Renal pelvis (tissue), 4 donors: Measurements from ENCODE around the gene NEK6. TPM values are rescaled to one million over a fixed set of nuclear protein-coding genes. Genes with fewer than 3 reads are reported as not detected.

Experiments
- DNase-seq: peaks from one replicate; pipeline ENCODE4 v3.0.0-alpha.2; 2013
- polyA plus RNA-seq, 3 donors: library from polyadenylated mRNA; unstranded; fragments of 120-200 nt; gene quantifications; one replicate each; pipeline ENCODE4 v1.2.1, GENCODE V29; 2013; ENCODE audit not compliant: insufficient read length in 3 of 3

NEK6 gene
- polyA plus RNA-seq, 3 donors = 27.6 to 34.9 (median 29.6) TPM

- no peak for DNase-seq
Measured at GRCh38 chr9:124292696-124293593, 35.2 kb downstream of the NEK6 start.

- DNase-seq = no peak
Measured at GRCh38 chr9:124293718-124294506, 36.2 kb downstream of the NEK6 start.

GRCh38 chr9:124295159-124295794 is 37.5 kb downstream of the NEK6 start:
- peak; percentile 74 for DNase-seq

DNA sequence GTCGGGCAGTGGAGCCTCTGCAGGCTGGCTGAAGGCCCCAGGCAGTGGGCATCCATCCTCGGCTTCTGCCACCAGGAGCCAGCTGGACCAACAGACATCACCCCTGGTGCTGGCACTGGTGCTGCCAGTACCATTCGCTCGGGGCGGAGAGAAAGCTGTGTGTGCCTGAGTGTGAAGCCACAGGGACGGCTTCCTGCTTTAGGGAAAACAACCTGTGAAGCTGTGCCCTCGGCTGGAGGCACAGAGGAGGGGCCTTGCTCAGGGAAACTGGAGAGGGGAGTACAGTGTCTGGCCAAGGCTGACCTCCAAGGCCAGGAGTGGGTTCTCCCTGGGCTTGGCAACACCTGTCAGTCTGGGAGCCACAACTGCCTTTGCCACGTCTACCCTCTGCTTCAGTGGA is 38.3 kb downstream of the NEK6 start:
- DNase-seq = no peak

DNA sequence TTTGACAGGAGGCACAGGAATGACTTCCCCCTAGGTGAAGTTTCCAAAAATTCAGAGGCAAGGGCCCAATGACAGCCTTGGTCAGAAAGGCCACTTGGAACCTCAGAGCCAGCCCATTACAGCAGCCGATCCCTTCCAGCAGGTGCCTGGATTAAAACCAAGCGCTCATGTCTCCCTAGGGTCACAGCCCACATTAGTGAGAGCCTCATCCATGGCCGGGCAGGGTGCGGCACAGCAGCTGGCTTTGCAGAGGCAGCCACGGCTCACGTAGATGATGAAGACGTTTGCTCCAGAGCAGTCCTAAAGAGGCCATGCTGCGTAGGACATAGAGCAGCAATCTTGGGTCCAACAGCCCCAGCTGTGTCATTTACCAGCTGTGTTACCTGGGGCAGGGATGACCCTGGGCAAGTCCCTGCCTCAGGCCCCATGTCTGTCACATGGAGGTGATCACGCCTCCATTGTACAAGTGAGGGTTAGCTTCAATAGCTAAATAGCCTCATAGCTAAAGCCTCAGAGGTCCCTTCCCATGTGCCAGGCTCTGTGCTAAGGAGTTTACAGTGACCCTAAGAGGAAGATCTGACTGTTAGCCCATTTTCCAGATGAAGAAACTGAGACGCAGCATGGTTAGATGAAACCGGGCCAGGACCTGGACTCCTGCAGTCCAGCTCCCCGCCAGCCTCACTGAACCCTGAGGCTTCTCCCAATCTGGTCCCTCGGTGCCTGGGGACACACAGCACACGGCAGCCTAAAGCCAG is 39.2 kb downstream of the NEK6 start:
- no peak for DNase-seq

DNA sequence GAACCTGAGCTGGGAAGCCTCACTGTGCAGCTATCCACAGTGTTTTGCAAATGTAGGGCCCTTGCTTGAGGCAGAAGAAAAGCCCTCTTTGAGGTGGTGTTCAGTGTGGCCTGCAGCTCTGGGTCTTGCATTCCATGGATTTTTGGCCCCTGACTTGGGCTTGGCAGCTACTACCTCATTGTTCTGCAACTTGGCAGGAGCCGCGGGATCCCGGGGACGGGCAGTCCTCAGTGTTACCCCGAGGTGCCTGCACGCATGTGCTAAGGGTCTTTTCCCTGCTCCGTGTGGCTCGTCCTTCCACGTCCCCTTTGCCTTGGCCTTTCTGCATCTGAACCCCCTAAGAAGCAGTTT is 39.8 kb downstream of the NEK6 start:
- no peak for DNase-seq

- DNase-seq = no peak
Measured at GRCh38 chr9:124297915-124298645, 40.3 kb downstream of the NEK6 start.

DNA sequence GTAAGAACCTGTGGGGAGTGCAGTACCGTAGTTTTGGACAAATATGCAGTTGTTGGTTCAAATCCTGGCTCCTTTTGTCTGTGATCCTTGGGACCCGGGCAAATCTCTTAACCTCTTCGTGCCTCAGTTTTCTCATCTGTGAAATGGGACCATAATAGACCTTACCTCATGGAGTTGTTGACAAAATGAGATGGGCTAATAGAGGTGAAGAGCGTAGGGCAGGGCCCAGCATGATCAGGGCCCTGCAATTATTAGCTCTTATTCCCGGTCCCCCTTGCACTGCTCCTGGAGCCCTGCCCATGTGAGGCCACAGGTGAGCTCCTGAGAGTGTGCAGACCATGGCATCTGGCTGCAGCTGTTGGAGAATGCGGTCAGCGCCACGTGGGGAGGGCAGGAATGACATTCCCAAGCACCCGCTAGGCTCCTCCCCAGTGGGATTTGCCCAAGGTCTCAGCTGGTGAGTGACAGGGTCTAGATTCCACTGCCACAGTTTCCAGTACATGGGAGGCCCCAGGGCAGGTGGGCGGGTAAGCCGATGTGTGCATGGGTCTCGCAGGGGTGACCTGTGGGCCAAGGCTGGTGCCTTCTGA is 41.0 kb downstream of the NEK6 start:
- no peak for DNase-seq

DNA sequence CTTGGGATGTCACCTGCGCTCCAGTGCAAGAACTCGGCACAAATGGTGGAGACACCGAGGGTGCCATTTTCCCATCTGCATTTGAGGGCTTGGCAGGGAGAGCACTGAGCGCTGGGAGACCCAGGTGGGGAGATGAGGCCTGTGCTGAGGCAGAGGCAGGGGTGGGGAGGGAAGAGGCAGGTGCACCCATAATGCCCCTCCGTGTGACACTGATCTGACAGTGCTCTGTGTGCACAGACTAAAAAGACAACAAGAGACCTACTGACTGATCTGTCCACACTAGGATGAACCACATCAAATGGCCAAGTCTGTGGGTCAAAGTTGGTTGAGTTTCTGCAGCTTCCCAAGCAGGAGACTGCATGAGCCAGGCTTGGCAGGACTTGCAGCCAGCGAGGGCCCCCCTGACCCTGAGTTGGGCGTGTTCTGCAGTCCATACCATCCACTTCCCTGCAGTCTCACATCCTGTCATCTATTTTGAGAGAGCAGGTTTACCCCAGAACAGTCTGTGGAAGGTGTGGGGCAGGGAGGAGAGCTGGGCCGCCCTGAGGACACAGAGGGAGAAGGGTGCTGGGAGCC is 41.9 kb downstream of the NEK6 start:
- no peak for DNase-seq

DNA sequence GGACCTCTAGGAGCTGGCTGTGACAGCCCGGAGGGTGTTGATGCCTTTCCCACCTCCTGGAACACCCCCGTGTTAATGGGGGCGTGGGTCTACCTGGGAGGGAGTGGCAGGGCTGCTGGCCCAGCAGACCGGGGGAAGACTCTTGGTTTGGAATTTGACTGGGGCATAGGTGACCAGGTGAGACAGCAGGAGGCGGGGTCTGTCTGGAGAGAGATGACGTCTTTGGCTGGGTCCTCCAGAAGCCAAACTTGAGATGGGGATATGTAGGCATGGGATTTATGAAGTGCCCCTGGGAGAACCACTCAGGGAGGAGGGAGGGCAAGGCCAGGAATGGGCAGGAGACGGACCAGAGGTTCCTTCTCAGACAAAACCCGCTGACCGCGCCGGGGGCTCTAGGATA is 42.6 kb downstream of the NEK6 start:
- no peak for DNase-seq

DNA sequence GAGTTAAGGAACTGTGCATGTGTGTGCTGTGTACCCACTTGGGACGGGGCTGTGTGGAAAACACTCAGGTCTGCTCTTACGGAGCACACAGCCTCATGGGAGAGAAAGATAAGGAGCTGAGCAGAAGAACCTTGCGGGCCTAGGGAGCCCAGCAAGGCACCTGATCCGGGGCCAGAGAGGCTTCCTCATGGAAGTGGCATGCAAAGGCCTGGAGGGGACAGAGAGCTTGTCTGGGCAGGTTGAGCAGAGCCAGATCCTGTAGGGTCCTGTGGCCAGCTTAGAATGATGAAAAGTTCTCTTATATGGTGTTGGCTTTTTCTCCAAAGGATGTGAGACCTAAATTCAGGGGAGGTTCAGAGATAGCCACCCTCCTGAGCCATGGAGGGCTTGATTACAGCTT is 45.2 kb downstream of the NEK6 start:
- no peak for DNase-seq

- DNase-seq = no peak
Measured at GRCh38 chr9:124303762-124304161, 46.0 kb downstream of the NEK6 start.

DNA sequence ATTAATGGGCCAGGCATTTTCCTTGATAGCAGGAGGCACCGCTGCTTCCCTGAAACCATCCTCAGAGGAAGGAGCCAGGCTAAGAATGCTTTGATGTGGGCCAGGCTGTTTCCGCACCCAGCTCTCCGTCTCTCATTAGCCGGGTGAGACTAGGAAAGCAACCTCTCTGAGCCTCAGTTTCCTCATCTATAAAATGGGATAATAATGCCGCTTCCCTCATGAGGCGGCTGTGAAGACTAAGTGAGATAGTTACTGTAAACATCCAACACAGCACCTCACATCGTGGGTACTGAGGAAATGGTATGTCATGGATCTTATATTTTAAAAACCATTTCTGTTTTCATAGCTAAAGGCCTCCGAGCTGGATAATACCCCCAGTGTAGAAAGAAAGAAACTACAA is 46.5 kb downstream of the NEK6 start:
- DNase-seq = no peak

- no peak for DNase-seq
Measured at GRCh38 chr9:124306098-124306735, 48.5 kb downstream of the NEK6 start.

- DNase-seq = no peak
Measured at GRCh38 chr9:124307379-124308030, 49.8 kb downstream of the NEK6 start.

- no peak for DNase-seq
Measured at GRCh38 chr9:124308606-124309491, 51.1 kb downstream of the NEK6 start.

- DNase-seq = no peak
Measured at GRCh38 chr9:124309667-124310084, 51.9 kb downstream of the NEK6 start.

DNA sequence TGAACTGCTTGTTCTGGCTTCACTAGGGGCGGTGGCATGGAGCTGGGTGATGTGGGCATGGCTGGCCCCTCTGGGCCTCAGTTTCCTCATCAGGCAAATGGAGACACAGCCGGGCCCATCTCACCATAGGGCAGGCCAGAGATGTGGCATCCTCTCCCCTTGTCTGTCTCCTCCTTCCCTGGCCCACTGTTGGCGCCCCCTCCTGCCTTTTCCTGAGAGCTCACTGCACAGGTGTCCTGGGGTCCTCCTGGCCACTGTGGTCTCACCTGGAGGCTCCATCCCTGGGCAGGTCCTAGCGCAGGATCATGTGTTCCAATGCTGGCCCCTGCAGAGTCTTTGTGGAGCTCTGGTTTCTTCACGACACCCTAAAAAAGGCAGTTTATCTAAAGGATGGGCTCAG is 53.5 kb downstream of the NEK6 start:
- no peak for DNase-seq
